GM18508 (cell line): ENCODE results near the gene ZNF286A.
"Not testable (repeated sequence)": the region's sequence is repeated elsewhere in the genome, so short reads cannot be mapped to it uniquely, and the experiment has no call there.

Experiments used
- ATAC-seq: cut with Tn5 transposase; IDR thresholded peaks from one replicate; pipeline ENCODE4 v1.9.1; 2021; ENCODE audit warnings: moderate number of reproducible peaks; ENCODE audit not compliant: insufficient read depth, unreplicated experiment

Gene ZNF286A

GRCh38 chr17:15699413-15699924 lies at the start of gene ZNF286A:
Gene ZNF286A (plus strand): TSS chr17:15699752. CDS start chr17:15700330, 578 bp downstream.
- ATAC-seq: peak; percentile 90

DNA sequence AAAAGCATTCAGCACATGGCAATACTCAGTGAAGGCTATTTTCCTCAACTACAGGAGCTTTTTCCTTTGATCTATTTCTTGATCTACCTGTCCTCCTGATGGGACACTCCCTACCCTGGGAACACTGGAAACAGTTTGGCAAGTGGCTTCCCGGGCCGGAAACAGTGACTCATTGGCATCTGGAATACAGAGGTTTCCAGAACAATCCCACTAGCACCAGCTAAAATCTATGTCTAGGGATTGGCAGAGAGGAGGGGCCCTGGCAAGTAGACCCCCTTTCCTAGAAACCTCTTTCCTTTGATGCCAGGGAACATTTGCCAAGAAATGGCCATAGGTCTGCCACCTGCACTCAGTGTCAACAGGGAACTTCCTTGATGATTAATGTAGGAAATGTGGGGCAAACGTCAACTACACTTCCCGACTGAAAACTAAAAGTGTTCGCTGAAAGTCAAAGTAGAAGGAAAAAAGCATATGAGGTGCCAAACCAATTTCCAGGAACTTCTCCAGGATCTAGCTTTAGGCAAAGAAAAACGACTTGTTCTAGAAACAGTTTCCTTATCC lies 49.6 kb upstream of the ZNF286A start:
- no peak for ATAC-seq

- ATAC-seq: no peak
Measured at GRCh38 chr17:15650741-15651582, 48.6 kb upstream of the ZNF286A start.

DNA sequence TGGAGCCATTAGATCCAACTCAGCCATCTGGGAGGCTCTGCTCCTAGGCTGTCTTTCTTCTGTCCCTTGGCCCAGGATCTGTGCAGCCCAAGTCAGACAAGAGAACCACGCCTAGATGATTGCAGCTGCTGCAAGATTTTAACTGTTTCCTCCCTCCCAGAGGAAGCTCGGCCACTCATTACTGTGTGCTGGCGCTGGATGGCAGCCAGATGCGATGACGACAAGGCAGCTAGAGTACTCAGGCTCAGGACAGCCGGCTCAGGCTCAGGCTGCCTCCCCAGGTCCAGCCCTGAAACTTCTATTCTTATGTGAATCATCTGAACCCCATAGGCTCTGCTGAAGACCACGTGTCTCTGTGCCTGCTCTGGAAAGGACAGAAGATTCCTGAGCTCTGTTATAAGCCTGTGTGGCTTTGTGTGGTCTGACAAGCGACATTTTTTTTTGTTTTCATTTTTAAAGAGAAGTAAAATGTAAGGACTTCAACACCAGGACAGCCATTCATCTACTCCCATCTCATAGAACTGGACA lies 47.9 kb upstream of the ZNF286A start:
- ATAC-seq: no peak

DNA sequence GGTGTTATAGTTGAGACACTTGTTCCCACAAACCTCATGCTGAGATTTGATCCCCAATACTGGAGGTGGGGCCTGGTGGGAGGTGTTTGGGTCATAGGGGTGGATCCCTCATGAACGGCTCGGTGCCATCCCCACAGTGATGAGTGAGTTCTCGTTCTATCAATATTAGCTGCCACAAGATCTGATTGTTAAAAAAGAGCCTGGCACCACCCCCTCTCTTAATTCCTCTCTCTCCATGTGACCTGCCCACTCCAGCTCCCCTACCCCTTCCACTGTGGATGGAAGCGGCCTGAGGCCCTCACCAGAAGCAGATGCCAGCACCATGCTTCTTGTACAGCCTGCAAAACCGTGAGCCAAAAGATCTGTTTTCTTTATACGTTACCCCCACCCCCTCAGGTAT lies 46.6 kb upstream of the ZNF286A start:
- no peak for ATAC-seq

DNA sequence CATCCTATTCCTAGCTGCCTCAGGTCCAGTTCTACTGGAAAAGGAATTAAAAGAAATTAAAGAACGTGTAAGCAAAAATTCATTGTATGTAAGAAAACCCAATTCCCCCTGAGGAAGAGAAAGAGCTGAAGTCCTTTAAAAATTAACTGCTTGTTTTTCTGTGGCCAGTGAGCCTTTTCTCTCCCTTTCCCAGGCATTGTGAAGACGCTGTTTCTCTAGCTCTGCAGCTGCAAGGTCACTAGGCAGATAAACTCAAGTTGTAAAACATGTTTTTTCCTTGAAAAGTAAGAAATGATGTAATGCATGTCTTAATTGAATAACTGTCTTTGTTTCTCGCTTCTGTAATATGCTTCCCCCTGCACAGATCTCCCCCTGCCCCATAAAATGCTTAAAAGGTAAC lies 45.2 kb upstream of the ZNF286A start:
- not testable (repeated sequence) for ATAC-seq

- no peak for ATAC-seq
Measured at GRCh38 chr17:15654886-15655561, 44.5 kb upstream of the ZNF286A start.

GRCh38 chr17:15657868-15658267 lies 41.7 kb upstream of the ZNF286A start:
- no peak for ATAC-seq

DNA sequence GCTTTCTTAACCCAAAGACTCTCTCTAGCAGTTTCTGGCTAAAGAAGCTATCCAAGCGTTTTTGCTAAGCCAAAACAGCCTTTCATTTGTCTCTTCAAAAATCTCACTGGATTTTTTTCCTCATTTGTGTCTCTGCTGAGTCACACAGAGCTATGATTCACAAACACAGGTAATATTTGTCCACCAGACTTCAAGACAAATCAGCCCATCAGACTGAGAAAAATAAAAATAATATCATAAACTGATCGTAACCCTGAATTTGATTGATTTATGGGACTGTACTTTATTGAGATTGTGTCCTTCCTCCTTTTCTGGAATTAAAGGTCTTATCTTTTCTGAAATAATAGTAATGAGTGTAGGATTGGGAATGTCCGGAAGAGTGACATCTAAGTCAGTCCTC lies 41.3 kb upstream of the ZNF286A start:
- no peak for ATAC-seq

DNA sequence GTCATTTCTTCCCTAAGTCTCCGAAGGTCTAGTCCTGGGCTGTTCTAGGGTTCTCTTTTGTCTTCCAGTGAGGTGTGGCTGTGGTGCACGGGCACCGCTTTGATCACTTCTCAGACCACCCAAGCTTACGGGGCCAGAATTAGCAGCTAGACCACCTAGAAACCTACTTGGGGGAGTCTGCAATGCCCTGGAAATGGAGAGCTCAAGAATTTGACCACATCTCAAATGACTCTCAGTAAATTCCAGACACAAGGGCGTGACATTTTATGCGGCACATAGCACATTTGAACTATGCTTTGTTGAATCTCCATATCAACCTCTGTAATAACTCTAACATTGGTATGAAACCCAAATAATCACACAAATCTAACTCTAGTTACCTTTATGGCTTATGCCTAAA lies 40.3 kb upstream of the ZNF286A start:
- ATAC-seq: no peak

DNA sequence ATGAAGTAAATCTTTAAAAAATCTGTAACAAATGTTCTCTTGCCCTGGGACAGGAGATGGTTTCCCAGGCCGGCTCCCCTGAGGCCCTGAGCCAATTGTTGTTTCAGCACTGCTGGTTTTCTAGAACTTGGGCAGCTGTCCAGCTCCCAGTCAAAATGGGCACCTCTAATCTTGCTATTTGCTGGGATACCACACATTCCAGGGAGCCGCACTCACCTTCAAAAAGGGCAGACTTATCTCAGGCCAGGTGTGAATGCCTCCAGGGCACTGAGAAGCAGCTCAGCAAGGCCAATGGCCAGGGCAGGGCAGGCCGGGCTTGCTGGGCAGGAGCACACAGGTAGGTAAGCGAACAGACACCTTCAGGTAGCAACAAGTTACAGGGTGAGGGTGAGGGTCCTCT lies 39.9 kb upstream of the ZNF286A start:
- no peak for ATAC-seq

GRCh38 chr17:15660077-15660476 lies 39.5 kb upstream of the ZNF286A start:
- ATAC-seq: no peak

GRCh38 chr17:15662681-15663080 lies 36.9 kb upstream of the ZNF286A start:
- no peak for ATAC-seq

DNA sequence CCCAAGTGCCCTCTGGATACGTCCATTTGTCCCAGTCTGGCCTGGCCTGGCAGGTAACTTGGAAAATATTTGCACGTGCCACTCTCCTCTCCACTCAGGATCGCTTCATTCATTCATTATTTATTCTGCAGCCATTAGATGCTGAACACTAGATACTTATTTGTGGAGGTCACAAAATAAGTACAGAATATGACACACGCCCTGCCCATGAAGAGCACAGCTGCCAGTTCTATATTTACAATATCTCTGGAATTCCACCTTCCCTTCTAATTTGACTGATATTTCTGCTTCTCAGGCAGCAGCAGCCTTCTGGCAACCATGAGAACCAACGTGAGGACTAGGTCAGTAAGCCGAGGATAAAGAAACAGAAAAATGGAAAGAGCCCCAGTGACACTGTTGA lies 36.4 kb upstream of the ZNF286A start:
- ATAC-seq: no peak

- no peak for ATAC-seq
Measured at GRCh38 chr17:15663691-15664090, 35.9 kb upstream of the ZNF286A start.

- not testable (repeated sequence) for ATAC-seq
Measured at GRCh38 chr17:15669526-15669925, 30.0 kb upstream of the ZNF286A start.

DNA sequence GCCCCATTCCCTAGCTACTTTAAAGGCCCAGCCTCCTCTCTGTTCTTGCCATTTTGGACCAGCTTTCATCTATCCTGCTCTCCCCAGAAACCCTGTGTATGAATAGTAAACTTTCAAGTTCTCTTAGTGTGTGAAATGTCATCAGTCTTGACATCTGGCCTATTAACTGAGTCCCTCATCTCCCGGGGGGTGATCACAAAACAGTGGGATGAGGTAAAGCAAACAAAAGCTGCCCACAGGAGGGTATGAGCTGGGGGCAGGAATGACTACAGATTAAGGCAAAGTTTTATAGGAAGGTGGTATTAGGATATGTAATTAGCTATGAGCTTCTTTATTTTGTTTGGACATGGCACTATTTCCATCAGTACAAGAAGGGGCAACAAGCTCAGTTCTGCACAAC lies 24.9 kb upstream of the ZNF286A start:
- ATAC-seq: not testable (repeated sequence)

- ATAC-seq: not testable (repeated sequence)
Measured at GRCh38 chr17:15675991-15676390, 23.6 kb upstream of the ZNF286A start.

DNA sequence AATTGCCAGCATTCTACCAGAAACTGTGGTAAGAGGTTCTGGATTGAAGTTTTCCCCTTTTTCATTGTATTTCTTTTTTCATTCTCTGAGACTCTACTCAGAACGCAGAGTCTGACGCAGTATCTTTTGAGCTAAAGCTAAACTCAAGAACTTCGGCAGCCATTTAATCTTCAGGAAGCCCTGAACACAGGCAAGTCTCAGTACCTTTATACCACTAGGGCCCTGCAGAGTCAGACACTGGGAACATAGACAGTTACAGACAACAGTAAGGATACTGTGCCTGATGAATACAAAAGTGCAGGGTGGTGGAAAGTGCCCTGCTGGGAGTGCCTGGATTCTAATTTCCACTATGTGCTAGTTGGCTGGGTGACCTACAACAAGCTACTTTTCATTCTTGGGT lies 16.4 kb upstream of the ZNF286A start:
- not testable (repeated sequence) for ATAC-seq

- peak; percentile 69 for ATAC-seq
Measured at GRCh38 chr17:15683824-15684478, 15.6 kb upstream of the ZNF286A start, which contains the start of gene TRIM16. Gene TRIM16 (minus strand): TSS chr17:15684311. CDS start chr17:15651609, 32,702 bp downstream.
